IPS DF 4.7 (cell line): Measurements from ENCODE around the gene PLEKHN1.
"Not testable (repeated sequence)": the region's sequence is repeated elsewhere in the genome, so short reads cannot be mapped to it uniquely, and the experiment has no call there.

Experiments
- DNase-seq: peaks from one replicate; pipeline ENCODE4 v3.0.0-alpha.2; 2013; ENCODE audit warnings: low spot score; ENCODE audit errors: extremely low read depth

Gene PLEKHN1

DNA sequence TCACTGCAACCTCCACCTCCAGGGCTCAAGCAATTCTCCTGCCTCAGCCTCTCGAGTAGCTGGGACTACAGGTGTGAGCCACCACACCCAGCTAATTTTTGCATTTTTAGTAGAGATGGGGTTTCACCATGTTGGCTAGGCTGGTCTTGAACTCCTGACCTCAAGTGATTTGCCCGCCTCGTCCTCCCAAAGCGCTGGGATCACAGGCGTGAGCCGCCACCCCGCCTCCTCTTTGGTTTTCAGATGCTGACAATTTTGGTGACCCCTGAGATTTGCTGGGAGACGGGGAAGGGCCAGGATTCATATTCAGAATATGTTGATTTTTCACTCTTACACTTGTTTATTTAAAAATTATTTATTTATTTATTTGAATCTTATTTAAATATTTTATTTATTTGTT lies 43.8 kb downstream of the PLEKHN1 start:
- not testable (repeated sequence) for DNase-seq

DNA sequence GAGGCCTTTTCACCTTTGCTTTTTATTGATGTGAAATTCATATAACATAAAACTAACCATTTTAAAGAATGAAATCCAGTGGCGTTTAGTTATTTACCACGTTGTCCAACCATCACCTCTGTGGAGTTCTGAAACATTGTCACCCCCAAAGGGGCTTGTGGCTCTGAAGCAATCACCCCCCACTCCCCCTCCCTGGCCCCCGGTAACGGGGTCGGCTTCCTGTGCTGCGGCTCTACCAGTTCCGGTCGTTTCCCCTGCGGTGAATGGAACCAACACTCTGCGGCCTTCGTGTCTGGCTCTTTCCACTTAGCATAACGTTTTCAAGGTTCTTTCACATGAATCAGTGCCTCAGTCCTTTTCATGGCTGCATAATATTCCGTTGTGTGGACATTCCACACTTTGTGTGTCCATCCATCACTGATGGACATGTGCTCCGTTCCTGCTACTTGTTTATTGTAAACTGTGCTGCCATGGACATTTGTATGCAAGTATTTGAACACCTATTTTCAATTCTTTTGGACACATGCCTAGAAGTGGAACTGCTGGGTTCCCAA lies 45.2 kb downstream of the PLEKHN1 start:
- DNase-seq, result no peak

DNA sequence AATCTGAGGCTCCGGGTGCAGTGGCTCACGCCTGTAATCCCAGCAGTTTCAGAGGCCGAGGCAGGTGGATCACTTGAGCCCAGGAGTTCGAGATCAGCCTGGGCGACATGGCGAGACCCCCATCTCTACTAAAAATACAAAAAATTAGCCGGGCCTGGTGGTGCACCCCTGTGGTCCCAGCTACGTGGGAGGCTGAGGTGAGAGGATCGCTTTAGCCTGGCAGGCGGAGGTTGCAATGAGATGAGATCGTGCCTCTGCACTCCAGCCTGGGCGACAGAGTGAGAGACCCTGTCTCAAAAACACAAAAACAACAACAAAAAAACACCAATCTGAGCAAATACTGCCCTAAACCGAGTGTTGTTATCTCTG lies 46.4 kb downstream of the PLEKHN1 start:
- DNase-seq, result not testable (repeated sequence)

DNA sequence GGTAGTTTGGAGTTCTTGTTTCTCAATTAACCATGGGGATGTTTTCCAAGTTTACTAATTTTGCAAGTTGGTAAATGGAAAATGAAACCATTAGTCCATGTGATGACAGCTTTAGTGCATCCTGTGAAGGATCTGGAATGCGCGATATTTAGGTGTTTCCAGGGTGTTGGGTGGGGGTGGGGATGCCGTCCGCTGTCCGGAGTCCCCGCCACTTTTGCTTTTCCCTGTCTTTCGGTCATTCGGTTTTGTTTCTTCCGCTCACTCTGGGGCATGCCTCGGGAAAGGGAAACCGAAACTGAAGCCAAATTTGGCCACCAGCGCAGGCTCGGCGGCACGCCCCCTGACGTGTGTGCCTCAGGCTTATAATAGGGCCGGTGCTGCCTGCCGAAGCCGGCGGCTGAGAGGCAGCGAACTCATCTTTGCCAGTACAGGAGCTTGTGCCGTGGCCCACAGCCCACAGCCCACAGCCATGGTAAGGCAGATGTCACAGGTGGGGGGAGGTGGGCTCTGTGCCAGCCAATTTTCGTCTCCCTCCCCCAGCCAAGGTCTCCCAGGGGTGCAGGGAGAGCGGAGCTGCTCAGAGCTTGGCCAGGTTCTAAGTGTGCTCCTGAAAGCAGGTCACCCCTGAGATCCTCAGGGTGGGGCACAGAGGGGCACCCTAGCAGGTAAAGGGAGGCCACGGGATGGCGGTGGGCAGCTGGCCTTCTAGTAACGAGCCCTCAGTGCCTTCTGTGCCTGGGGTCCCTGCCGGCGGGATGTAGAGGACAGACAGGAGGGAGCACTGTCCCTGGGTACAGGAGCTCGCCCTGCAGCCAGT lies 47.0 kb downstream of the PLEKHN1 start, which contains the start of gene ISG15:
Gene ISG15 (plus strand): TSS at position 393 of the 817 bp plus-strand sequence. CDS start 77 bp downstream, at position 470.
- DNase-seq, result no peak

DNA sequence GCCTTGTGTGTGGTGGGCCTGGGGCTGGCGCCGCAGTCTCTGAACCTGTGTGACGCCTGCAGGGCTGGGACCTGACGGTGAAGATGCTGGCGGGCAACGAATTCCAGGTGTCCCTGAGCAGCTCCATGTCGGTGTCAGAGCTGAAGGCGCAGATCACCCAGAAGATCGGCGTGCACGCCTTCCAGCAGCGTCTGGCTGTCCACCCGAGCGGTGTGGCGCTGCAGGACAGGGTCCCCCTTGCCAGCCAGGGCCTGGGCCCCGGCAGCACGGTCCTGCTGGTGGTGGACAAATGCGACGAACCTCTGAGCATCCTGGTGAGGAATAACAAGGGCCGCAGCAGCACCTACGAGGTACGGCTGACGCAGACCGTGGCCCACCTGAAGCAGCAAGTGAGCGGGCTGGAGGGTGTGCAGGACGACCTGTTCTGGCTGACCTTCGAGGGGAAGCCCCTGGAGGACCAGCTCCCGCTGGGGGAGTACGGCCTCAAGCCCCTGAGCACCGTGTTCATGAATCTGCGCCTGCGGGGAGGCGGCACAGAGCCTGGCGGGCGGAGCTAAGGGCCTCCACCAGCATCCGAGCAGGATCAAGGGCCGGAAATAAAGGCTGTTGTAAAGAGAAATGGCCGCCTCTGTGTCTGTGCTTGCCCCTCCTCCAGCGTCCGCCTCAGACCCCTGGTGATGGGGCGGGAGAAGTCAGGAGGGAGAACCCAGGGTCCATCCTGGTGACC lies 47.8 kb downstream of the PLEKHN1 start:
- DNase-seq, result no peak

DNA sequence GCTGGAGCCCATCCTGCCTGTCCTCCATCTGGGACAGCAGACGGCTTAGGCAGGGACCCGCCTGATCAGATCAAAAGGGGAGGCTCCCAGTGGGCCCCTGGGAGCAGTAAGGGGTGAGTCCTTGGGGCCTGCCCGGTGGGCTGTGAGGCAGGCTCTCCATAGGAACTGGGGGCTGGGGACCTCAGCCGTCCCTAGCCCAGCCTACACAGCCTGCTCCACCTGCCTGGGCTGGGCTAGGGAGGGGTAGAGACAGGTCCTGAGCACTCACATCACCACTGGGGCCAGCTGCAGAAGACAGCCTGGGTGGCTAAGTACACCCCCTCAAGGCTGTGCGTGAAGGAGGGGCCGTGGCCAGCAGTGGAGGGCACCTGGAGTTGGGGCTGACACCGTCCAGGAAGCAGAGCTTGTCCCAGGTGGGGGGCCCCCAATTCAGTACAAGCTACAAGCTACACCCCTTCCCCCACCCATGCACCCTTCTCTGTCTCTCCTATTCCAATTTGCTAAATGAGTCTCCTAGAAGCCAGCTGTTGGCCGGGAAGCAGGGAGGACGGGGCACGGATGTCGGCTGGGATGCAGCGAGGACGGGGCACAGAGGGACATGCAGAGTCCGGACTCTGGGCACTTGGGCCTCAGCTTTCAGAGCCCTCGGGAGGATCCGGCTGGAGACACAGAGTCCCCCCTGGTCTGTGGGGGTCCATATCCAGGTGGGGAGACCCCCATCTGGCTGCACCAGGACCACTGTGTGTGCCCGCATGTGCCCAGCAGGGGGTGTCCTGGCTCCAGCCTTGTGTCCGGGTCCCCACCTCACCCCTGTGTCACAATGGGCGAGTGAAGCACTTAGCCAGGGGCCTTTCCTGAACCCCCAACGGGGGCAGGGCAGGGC lies 48.8 kb downstream of the PLEKHN1 start:
- no peak for DNase-seq

DNA sequence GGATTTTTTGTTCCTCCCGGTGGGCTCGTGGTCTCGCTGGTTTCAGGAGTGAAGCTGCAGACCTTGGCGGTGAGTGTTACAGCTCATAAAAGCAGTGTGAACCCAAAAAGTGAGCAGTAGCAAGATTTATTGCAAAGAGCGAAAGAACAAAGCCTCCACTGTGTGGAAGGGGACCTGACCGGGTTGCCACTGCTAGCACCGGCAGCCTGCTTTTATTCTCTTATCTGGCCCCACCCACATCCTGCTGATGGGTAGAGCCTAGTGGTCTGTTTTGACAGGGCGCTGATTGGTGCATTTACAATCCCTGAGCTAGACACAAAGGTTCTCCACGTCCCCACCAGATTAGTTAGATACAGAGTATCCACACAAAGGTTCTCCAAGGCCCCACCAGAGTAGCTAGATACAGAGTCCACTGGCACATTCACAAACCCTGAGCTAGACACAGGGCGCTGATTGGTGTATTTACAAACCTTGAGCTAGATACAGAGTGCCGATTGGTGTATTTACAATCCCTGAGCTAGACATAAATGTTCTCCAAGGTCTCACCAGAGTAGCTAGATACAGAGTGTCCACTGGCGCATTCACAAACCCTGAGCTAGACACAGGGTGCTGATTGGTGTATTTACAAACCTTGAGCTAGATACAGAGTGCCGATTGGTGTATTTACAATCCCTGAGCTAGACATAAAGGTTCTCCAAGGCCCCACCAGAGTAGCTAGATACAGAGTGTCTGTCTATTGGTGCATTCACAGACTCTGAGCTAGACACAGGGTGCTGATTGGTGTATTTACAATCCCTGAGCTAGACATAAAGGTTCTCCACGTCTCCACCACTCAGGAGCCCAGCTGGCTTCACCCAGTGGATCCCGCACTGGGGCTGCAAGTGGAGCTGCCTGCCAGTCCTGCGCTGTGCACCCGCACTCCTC lies 51.4 kb downstream of the PLEKHN1 start:
- DNase-seq, result not testable (repeated sequence)

DNA sequence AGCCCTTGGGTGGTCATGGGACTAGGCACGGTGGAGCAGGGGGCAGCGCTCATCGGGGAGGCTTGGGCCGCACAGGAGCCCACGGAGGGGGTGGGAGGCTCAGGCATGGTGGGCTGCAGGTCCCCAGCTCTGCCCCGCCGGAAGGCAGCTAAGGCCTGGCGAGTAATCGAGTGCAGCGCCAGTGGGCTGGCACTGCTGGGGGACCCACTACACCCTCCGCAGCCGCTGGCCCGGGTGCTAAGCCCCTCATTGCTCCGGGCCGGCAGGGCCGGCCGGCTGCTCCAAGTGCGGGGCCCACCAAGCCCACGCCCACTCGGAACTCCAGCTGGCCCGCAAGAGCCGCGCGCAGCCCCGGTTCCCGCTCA lies 52.0 kb downstream of the PLEKHN1 start:
- not testable (repeated sequence) for DNase-seq

DNA sequence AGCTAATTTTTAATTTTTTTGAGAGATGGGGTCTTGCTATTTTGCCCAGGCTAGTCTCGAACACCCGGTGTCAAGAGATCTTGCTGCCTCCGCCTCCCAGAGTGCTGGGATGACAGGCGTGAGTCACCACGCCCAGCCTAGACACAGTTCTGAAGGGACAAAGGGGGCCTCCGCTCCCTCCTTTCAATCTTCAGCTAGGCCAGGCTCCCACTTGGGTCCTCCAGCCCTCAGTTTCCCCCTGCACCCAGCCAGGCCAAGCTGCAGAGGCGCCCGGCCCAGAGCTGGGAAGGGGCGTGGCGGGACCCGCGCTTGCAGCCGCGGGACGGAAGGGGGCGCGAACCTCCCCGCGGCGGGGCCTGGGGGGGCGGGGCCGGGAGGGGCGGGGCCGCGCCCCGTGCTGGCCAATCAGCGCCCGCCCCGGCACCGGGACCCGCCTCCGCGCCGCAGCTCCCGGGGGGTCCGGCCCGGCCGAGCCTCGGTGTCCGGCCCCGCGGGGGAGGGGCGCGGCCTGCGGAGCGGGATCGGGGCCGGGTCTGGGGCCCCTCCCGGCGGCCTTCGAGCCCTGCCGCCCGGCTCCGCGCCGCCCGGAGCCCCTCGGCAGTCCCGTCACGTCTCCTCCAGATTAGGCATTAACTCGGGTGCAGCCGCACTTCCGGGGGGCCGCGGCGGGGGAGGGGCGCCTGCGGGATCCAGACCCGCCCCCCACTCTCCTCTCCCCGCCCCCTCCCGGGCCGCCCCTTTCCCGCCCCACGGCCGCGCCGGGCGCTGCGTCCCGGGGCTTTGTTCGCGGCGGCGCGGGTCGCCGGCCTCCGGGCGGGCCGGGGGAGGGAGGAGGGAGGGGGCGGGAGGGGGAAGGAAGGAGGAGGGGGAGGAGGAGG lies 53.1 kb downstream of the PLEKHN1 start:
- DNase-seq, result no peak

DNA sequence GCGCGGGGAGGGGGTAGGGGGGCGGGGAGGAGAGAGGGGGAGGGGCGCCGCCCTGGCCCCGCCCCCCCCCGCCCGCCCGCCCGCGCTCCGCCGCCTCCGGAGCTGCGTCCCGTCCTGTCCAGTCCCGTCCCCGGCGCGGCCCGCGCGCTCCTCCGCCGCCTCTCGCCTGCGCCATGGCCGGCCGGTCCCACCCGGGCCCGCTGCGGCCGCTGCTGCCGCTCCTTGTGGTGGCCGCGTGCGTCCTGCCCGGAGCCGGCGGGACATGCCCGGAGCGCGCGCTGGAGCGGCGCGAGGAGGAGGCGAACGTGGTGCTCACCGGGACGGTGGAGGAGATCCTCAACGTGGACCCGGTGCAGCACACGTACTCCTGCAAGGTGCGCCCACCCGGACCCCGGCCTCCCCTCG lies 53.7 kb downstream of the PLEKHN1 start, which contains the start of gene AGRN:
Gene AGRN (plus strand): TSS at position 121 of the 405 bp plus-strand sequence. CDS start 53 bp downstream, at position 174.
- no peak for DNase-seq

DNA sequence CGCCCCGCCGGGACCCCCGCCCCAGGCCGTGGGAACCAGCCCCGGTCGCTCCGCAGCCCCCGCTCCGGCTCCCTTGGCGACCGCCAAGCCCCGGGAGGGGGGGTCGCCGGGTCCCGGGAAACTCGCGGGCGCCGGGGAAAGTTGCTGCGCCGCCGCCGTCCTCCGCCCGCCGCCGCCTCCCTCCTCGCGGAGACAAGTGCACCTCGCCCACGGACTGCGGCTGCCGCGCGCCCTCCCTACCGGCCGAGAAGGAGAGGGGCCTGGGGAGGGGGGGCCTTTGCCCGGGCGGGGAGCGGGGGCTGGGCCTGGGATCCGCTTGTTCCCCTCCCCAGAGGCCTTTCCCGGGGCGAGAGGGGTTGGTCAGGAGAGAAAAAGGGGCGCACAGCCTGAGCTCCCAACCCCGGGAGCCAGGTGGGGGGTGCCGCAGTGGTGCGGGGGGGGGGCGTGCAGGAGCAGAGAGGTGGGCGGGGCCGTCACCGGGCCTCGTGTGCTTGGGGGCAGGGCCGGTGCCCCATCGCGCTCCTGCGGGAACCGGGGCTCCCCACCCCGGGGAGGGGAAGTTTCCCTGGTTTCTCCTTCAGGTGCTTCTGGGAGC lies 54.2 kb downstream of the PLEKHN1 start:
- DNase-seq, result no peak

DNA sequence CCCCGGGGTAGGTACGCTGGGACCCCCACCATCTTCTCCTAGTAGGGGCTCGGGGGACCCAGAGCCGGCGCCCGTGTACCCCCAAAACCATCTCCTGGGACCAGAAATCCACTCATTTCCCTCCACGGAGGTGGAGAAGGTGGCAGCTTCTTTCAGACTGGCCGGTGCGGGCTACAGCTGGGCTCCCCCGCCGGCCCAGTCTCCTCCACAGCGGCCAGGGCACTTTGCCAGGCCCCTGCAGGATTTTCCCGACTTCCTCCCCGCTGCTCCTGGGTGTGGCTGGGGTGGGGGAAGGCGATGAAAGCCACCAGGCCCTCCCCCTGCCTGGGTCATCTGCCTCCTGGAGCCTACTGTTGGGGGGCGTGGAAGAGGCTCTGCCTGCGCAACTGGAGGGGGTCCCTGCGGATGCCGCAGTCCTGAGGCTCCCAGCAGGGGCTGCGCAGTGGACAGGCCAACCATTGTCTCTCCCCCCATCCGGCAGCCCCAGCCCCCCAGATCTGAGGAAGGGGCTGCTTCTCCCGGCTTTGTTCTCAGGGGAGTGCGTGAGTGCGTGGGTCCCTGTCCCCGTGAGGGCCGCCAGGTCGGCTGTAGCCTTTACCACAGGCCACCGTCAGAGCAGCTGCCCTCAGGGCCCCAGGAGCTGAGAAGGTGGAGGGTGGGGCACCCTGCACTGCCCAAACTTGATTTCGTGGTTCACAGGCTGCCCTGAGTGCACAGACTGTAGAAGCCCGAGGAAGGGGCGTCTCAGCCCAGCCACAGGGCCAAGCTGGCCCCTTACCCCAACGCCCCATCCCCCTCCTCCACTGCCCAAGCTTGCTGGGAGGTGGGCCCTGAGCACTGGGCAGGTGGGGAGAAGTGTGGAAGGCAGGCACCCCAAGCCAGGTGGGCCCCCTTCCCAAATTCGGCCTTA lies 55.0 kb downstream of the PLEKHN1 start:
- no peak for DNase-seq

DNA sequence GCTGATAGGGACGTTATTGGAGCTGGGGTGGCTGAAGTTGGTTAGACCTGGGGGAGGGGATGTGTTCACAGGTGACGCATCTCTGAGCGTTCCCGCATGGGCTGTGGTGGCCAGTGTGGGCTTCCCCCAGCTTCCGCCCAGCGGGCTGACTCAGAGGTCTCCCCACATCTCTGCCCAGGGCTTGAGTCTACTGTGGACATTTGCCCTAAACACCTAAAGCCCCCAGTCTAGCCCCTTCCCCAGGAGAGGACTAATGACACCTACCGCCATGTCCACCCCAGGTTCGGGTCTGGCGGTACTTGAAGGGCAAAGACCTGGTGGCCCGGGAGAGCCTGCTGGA lies 55.6 kb downstream of the PLEKHN1 start:
- no peak for DNase-seq

DNA sequence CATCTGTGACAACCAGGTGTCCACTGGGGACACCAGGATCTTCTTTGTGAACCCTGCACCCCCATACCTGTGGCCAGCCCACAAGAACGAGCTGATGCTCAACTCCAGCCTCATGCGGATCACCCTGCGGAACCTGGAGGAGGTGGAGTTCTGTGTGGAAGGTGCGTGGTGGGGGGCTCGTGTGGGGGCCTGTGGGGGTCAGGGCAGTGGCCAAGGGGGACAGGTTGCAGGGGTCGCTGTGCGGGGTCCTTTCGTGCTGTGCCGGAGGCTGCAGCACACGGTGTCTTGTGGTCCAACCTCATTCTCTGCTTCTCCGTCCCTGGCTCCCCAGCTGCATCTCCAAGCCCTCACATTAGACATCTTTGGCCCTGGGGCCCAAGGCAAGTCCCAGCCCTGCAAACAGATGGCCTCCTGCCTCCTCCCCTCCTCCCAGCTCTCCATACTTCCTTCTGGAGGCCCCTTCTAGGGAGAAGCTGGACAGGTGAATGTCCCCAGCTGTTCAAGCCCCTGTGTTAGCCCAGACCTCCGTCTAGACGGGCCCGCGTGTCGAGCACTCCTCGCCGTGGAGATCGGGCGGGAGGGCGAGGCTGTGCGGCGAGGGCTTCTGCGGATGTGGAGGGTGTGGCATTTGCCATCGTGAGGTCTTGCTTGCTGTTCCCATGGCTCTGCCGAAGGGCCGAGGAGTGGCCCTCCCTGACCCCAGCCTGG lies 56.2 kb downstream of the PLEKHN1 start:
- no peak for DNase-seq

DNA sequence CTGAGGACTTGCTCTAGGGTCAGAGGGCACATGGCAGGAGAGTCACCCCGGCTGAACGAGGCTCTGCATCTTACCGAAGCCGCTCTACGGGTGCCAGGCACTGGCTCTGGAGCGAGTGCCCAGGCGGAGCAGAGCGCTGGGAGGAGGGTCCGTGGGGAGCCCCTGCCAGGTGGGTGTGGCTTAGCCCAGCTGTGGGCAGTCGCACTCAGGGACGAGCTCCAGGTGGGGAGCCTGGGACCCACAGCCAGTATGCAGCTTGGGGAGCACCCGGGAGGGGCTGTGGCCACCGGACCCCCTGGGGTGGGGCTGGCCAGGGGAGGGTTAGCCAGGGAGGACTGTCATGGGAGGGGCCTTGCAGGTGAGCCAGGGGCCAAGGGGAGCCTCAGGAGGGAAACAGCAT lies 57.4 kb downstream of the PLEKHN1 start:
- no peak for DNase-seq

DNA sequence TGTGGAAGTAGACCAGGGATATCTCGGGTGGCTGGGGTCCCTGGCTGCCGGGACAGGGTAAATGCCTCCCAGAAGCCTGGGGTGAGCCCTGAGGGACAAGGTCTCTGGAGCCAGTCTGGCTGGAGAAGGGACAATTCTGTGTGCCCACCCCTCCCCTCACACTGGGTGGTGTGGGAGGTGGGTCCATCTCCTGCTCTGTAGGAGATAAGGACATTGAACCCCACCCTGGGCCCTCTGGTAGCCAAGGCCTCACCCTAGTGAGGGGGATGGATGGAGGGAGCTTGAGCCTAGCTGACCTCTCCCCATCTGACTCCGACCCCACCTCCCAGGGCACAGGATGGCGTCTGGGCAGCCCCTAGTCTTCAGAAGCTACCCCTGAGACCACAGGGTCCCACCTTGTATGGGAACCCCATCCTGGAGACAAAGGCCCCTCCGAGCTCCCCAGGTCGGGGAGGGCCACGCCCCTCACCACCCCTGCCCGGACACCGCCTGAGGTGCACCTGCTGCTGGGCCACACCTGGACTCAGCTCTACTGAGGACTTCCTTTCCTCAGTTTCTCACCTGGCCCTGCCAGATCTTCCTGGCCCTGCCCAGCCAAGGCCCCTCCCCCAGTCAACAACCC lies 58.0 kb downstream of the PLEKHN1 start:
- no peak for DNase-seq
